Loucy (cell line): ENCODE measurements around the gene CAPRIN2.

Source experiments
- H2AFZ ChIP-seq: fragments of 200-600 bp; sonication (generic); 2 replicates; pipeline ENCODE4 v1.6.0; 2016; ENCODE audit warnings: antibody characterized with exemption, mild to moderate bottlenecking, low read length, moderate library complexity
- H3F3A ChIP-seq: fragments of 200-600 bp; 2 replicates; pipeline ENCODE4 v1.6.0; 2016; ENCODE audit warnings: antibody characterized with exemption, low read depth, mild to moderate bottlenecking
- H3K27me3 ChIP-seq: fragments of 200-600 bp; sonication (generic); 2 replicates; pipeline ENCODE4 v1.6.1; 2014; ENCODE audit warnings: low read length, mild to moderate bottlenecking; ENCODE audit not compliant: insufficient read depth, poor library complexity, severe bottlenecking
- H3K36me3 ChIP-seq: fragments of 200-600 bp; sonication (generic); 2 replicates; pipeline ENCODE4 v1.6.1; 2016; ENCODE audit warnings: low read length; ENCODE audit not compliant: insufficient read depth
- H3K4me1 ChIP-seq: fragments of 200-600 bp; sonication (generic); 2 replicates; pipeline ENCODE4 v1.5.1; 2014; ENCODE audit warnings: low read length, mild to moderate bottlenecking; ENCODE audit not compliant: insufficient read depth, poor library complexity, severe bottlenecking
- H3K4me2 ChIP-seq: fragments of 200-600 bp; sonication (generic); 2 replicates; pipeline ENCODE4 v1.6.0; 2014; ENCODE audit warnings: antibody characterized with exemption, low read length, low read depth, mild to moderate bottlenecking; ENCODE audit not compliant: poor library complexity, severe bottlenecking
- H3K4me3 ChIP-seq: fragments of 200-600 bp; sonication (generic); 2 replicates; pipeline ENCODE4 v1.5.1; 2014; ENCODE audit warnings: low read length, mild to moderate bottlenecking, mixed read lengths; ENCODE audit not compliant: poor library complexity, severe bottlenecking
- H3K79me2 ChIP-seq: fragments of 200-600 bp; sonication (generic); 2 replicates; pipeline ENCODE4 v1.6.1; 2014; ENCODE audit warnings: low read length; ENCODE audit not compliant: insufficient read depth
- H3K9ac ChIP-seq: fragments of 200-600 bp; sonication (generic); 2 replicates; pipeline ENCODE4 v1.6.0; 2014; ENCODE audit warnings: mild to moderate bottlenecking, low read depth, low read length, moderate library complexity; ENCODE audit not compliant: poor library complexity, severe bottlenecking
- H3K9me2 ChIP-seq: fragments of 200-600 bp; sonication (generic); replicated peaks from 2 replicates; pipeline ENCODE4 v1.6.1; 2016; ENCODE audit warnings: low read depth, low read length, mixed read lengths
- H3K9me3 ChIP-seq: fragments of 200-600 bp; sonication (generic); 2 replicates; pipeline ENCODE4 v1.6.1; 2014; ENCODE audit warnings: mild to moderate bottlenecking, antibody characterized with exemption, low read length, low read depth; ENCODE audit not compliant: insufficient read depth
- H4K20me1 ChIP-seq: fragments of 200-600 bp; sonication (generic); 2 replicates; pipeline ENCODE4 v1.6.0; 2014; ENCODE audit warnings: antibody characterized with exemption, low read length, mild to moderate bottlenecking; ENCODE audit not compliant: insufficient read depth, poor library complexity, severe bottlenecking
- CTCF ChIP-seq: fragments of 200-600 bp; sonication (generic); conservative IDR thresholded peaks from 2 replicates; pipeline ENCODE4 v1.5.1; 2014; ENCODE audit warnings: mild to moderate bottlenecking, antibody characterized with exemption, low read length
- EZH2phosphoT487 ChIP-seq: fragments of 200-600 bp; IDR thresholded peaks from 2 replicates; pipeline ENCODE4 v1.6.1; 2018; ENCODE audit warnings: antibody characterized with exemption, mild to moderate bottlenecking, moderate library complexity, borderline replicate concordance

The CAPRIN2 gene

GRCh38 chr12:30783946-30784345 lies 29.2 kb upstream of the CAPRIN2 start:
- Histone ChIP-seq H3K79me2 (no peaks in the 10 kb centered on the region), H4K20me1 (no peaks in the 10 kb centered on the region), H3K27me3 (no peaks in the 10 kb centered on the region), H3K9me2 (no peaks in the 10 kb centered on the region), H3F3A (no peaks in the 10 kb centered on the region), H3K36me3 (no peaks in the 10 kb centered on the region), H3K4me2 (no peak overlapping the region), H3K9me3 (no peaks in the 10 kb centered on the region), H2AFZ (no peak overlapping the region), H3K4me1 (no peaks in the 10 kb centered on the region), H3K4me3 (no peak overlapping the region), H3K9ac (no peak overlapping the region)
- TF ChIP-seq CTCF = no peak
- no peak for TF ChIP-seq EZH2phosphoT487

- no peaks in the 10 kb centered on the region for H3K4me1 ChIP-seq
- no peak overlapping the region for H2AFZ ChIP-seq
- TF ChIP-seq CTCF (no peak), EZH2phosphoT487 (no peak)
- no peaks in the 10 kb centered on the region for H3K27me3 ChIP-seq
- H3K36me3 ChIP-seq = no peaks in the 10 kb centered on the region
- no peaks in the 10 kb centered on the region for H3F3A ChIP-seq
- H3K9ac ChIP-seq = no peak overlapping the region
- H3K9me3 ChIP-seq = no peaks in the 10 kb centered on the region
- no peak overlapping the region for H3K4me2 ChIP-seq
- no peak overlapping the region for H3K4me3 ChIP-seq
- no peaks in the 10 kb centered on the region for H3K9me2 ChIP-seq
- no peaks in the 10 kb centered on the region for H4K20me1 ChIP-seq
- H3K79me2 ChIP-seq = no peaks in the 10 kb centered on the region
Measured at GRCh38 chr12:30782316-30783173, 27.8 kb upstream of the CAPRIN2 start.

- Histone ChIP-seq H3K79me2 (no peaks in the 10 kb centered on the region), H3K4me1 (no peaks in the 10 kb centered on the region), H3F3A (no peaks in the 10 kb centered on the region), H3K27me3 (no peaks in the 10 kb centered on the region), H3K9me2 (no peaks in the 10 kb centered on the region), H4K20me1 (no peaks in the 10 kb centered on the region), H3K36me3 (no peaks in the 10 kb centered on the region), H3K9me3 (no peaks in the 10 kb centered on the region), H3K4me2 (no peak overlapping the region), H3K9ac (no peak overlapping the region), H3K4me3 (no peak overlapping the region), H2AFZ (no peak overlapping the region)
- TF ChIP-seq CTCF (no peak), EZH2phosphoT487 (no peak)
Measured at GRCh38 chr12:30779578-30779977, 24.8 kb upstream of the CAPRIN2 start.
